H1 (cell line): ENCODE measurements around the gene TOR4A. TPM values are rescaled to one million over a fixed set of nuclear protein-coding genes. Genes with fewer than 3 reads are reported as not detected.

ENCODE experiments used
- CTCF ChIA-PET: fragments of 300-600 bp; sonication (Branson Sonifier 250); formaldehyde crosslinking; loops from one replicate; lab custom pipeline; 2021; ENCODE audit not compliant: partially characterized antibody; lab: Charles Lee
- POLR2A ChIA-PET: fragments of 300-600 bp; sonication (Branson Sonifier 250); formaldehyde crosslinking; loops from one replicate; lab custom pipeline; 2021; ENCODE audit warnings: inconsistent platforms; ENCODE audit not compliant: partially characterized antibody; lab: Charles Lee
- DNase-seq, 2 experiments: peaks; one replicate each; pipeline versions ENCODE4 v3.0.0 to v3.0.0-alpha.2; 2010 to 2022; ENCODE audit warnings: low spot score in 2 of 2, low read depth in 1 of 2, mixed read lengths in 1 of 2
- FAIRE-seq: peaks from 2 replicates; lab custom pipeline; 2011; peaks lifted over from hg19 to GRCh38; lab: Jason Lieb, UNC
- H2AFZ ChIP-seq: 2 replicates; pipeline ENCODE4 v1.8.1; 2012; ENCODE audit warnings: low read length, inconsistent platforms
- H2AK5ac ChIP-seq: 2 replicates; pipeline ENCODE4 v1.6.1; 2013; ENCODE audit warnings: low read depth, low read length
- H2BK120ac ChIP-seq: replicated peaks from 2 replicates; pipeline ENCODE3; 2013; ENCODE audit warnings: low read depth, low read length, inconsistent platforms
- H2BK12ac ChIP-seq: 2 replicates; pipeline ENCODE4 v1.6.1; 2013; ENCODE audit warnings: low read depth, low read length
- H2BK15ac ChIP-seq: 2 replicates; pipeline ENCODE4 v1.6.1; 2013; ENCODE audit warnings: low read length
- H2BK20ac ChIP-seq: 2 replicates; pipeline ENCODE4 v1.6.1; 2013; ENCODE audit warnings: low read length
- H2BK5ac ChIP-seq: 2 replicates; pipeline ENCODE4 v1.6.1; 2013; ENCODE audit warnings: low read depth, low read length
- H3K14ac ChIP-seq: 2 replicates; pipeline ENCODE4 v1.6.1; 2013; ENCODE audit warnings: inconsistent platforms; ENCODE audit not compliant: insufficient read length
- H3K18ac ChIP-seq: 2 replicates; pipeline ENCODE4 v1.6.1; 2013; ENCODE audit warnings: low read length; ENCODE audit errors: extremely low read depth
- H3K23ac ChIP-seq: 2 replicates; pipeline ENCODE4 v1.6.1; 2013; ENCODE audit warnings: inconsistent platforms; ENCODE audit not compliant: insufficient read length
- H3K23me2 ChIP-seq: 2 replicates; pipeline ENCODE4 v1.6.1; 2013; ENCODE audit warnings: low read depth, low read length
- H3K27ac ChIP-seq: 2 replicates; pipeline ENCODE4 v1.6.1; 2011; ENCODE audit warnings: low read depth, low read length, inconsistent platforms
- H3K27me3 ChIP-seq, 4 experiments: replicated peaks in 1 of 4; 1 replicate in 1 of 4; 2 replicates in 3 of 4; pipeline versions ENCODE4 v1.6.1 to v1.8.1; 2011 to 2013; ENCODE audit warnings: low read length in 3 of 4, mild to moderate bottlenecking in 3 of 4, inconsistent platforms in 2 of 4, mixed read lengths in 2 of 4, moderate library complexity in 1 of 4; ENCODE audit not compliant: control insufficient read depth in 3 of 4, insufficient read depth in 3 of 4; ENCODE audit errors: extremely low read depth in 1 of 4
- H3K36me3 ChIP-seq, 4 experiments: 2 replicates each; pipeline versions ENCODE4 v1.6.1 to v1.8.1; 2011 to 2013; ENCODE audit warnings: mild to moderate bottlenecking in 4 of 4, low read length in 3 of 4, moderate library complexity in 2 of 4, control low read depth in 1 of 4, inconsistent platforms in 1 of 4; ENCODE audit not compliant: insufficient read depth in 4 of 4, control insufficient read depth in 2 of 4
- H3K4ac ChIP-seq: replicated peaks from 2 replicates; pipeline ENCODE3; 2013; ENCODE audit warnings: low read length, low read depth, mixed read lengths, inconsistent platforms; ENCODE audit not compliant: insufficient read length
- H3K4me1 ChIP-seq, 4 experiments: replicated peaks in 1 of 4; 1 replicate in 1 of 4; 2 replicates in 3 of 4; pipeline versions ENCODE4 v1.6.1 to v1.8.1; 2011 to 2013; ENCODE audit warnings: low read length in 3 of 4, inconsistent platforms in 2 of 4, mixed read lengths in 1 of 4; ENCODE audit not compliant: insufficient read depth in 4 of 4, control insufficient read depth in 3 of 4
- H3K4me2 ChIP-seq, 2 experiments: 2 replicates each; pipeline versions ENCODE4 v1.6.1 to v1.8.1; 2011 to 2013; ENCODE audit warnings: low read depth in 2 of 2, low read length in 2 of 2, control low read depth in 1 of 2, inconsistent platforms in 1 of 2, mild to moderate bottlenecking in 1 of 2; ENCODE audit not compliant: insufficient read depth in 1 of 2
- H3K4me3 ChIP-seq, 4 experiments: fragments of 200-600, 300-600 bp in 1 of 4; sonication (generic), shearing (Covaris generic), sonication (Bioruptor Twin) in 1 of 4; 2 replicates each; pipeline versions ENCODE4 v1.5.1 to v1.8.1; 2011 to 2016; ENCODE audit warnings: low read length in 4 of 4, low read depth in 3 of 4, control low read depth in 2 of 4, inconsistent platforms in 2 of 4, mild to moderate bottlenecking in 2 of 4, mixed read lengths in 1 of 4, moderate library complexity in 1 of 4; ENCODE audit not compliant: insufficient read depth in 2 of 4; ENCODE audit errors: extremely low read depth in 1 of 4
- H3K56ac ChIP-seq: replicated peaks from 2 replicates; pipeline ENCODE3; 2013; ENCODE audit warnings: low read depth, mild to moderate bottlenecking, mixed read lengths, low read length, inconsistent platforms; ENCODE audit not compliant: insufficient read length
- H3K79me1 ChIP-seq: 2 replicates; pipeline ENCODE4 v1.6.1; 2013; ENCODE audit warnings: low read depth, low read length, control low read depth
- H3K79me2 ChIP-seq, 2 experiments: 2 replicates each; pipeline versions ENCODE4 v1.6.1 to v1.8.1; 2012 to 2013; ENCODE audit warnings: low read length in 2 of 2, mild to moderate bottlenecking in 2 of 2, inconsistent platforms in 1 of 2; ENCODE audit not compliant: insufficient read depth in 2 of 2, control insufficient read depth in 1 of 2
- H3K9ac ChIP-seq, 4 experiments: replicated peaks in 1 of 4; 1 replicate in 1 of 4; 2 replicates in 3 of 4; pipeline versions ENCODE4 v1.6.1 to v1.8.1; 2011 to 2013; ENCODE audit warnings: low read depth in 3 of 4, low read length in 3 of 4, control low read depth in 2 of 4, mild to moderate bottlenecking in 2 of 4, moderate library complexity in 2 of 4, inconsistent platforms in 1 of 4; ENCODE audit errors: extremely low read depth in 1 of 4
- H3K9me3 ChIP-seq, 2 experiments: 2 replicates each; pipeline versions ENCODE4 v1.6.1 to v1.8.1; 2012 to 2013; ENCODE audit warnings: mild to moderate bottlenecking in 2 of 2, moderate library complexity in 2 of 2, control low read depth in 1 of 2, inconsistent platforms in 1 of 2, low read depth in 1 of 2, low read length in 1 of 2, mixed read lengths in 1 of 2; ENCODE audit not compliant: insufficient read depth in 2 of 2
- H4K20me1 ChIP-seq, 2 experiments: replicated peaks in 1 of 2; 2 replicates each; pipeline versions ENCODE3 to v1.8.1; 2011 to 2013; ENCODE audit warnings: inconsistent platforms in 2 of 2, low read length in 2 of 2, mild to moderate bottlenecking in 1 of 2; ENCODE audit not compliant: insufficient read depth in 2 of 2, control insufficient read depth in 1 of 2
- H4K5ac ChIP-seq: 2 replicates; pipeline ENCODE4 v1.6.1; 2013; ENCODE audit warnings: low read length, low read depth, mixed read lengths, inconsistent platforms; ENCODE audit not compliant: insufficient read length
- H4K8ac ChIP-seq: 2 replicates; pipeline ENCODE4 v1.8.0; 2013; ENCODE audit warnings: mild to moderate bottlenecking, moderate library complexity, low read length, inconsistent platforms; ENCODE audit not compliant: insufficient read depth; ENCODE audit errors: extremely low read depth
- H4K91ac ChIP-seq: replicated peaks from 2 replicates; pipeline ENCODE3; 2013; ENCODE audit warnings: low read length, mixed read lengths, inconsistent platforms; ENCODE audit not compliant: insufficient read length
- POLR2AphosphoS5 ChIP-seq: IDR thresholded peaks from 2 replicates; pipeline ENCODE4 v1.6.1; 2011; ENCODE audit warnings: low read depth, low read length
- RAD21 ChIP-seq, 2 experiments: IDR thresholded peaks in 1 of 2; conservative IDR thresholded peaks in 1 of 2; 2 replicates each; pipeline ENCODE4 v1.6.1; 2011; ENCODE audit warnings: low read depth in 2 of 2, low read length in 2 of 2, improper control_type of control experiment in 1 of 2, inconsistent platforms in 1 of 2, mild to moderate bottlenecking in 1 of 2, moderate library complexity in 1 of 2
- WGBS, 2 experiments: shearing (Covaris generic) in 1 of 2; methylation state at CpG; one replicate each; pipeline versions ENCODE4 v1.1.6 to v1.1.7; 2013 to 2015; ENCODE audit warnings: low lambda C conversion rate in 2 of 2, mixed read lengths in 2 of 2, inconsistent platforms in 1 of 2, low coverage in 1 of 2, missing lambda C conversion rate in 1 of 2; ENCODE audit not compliant: insufficient replicate concordance in 2 of 2, insufficient coverage in 1 of 2, insufficient read length in 1 of 2; ENCODE audit errors: extremely low coverage in 1 of 2, missing lambda C conversion rate in 1 of 2; 5-methylcytosine and 5-hydroxymethylcytosine counted together
- polyA plus RNA-seq, 7 experiments: library from polyadenylated mRNA; depleted of rRNA in 3 of 7; stranded (reverse) in 5 of 7; unstranded in 2 of 7; fragments of >200 nt in 5 of 7; fragments of 200-250 nt in 2 of 7; gene quantifications; 1 replicate in 5 of 7; 2 replicates in 1 of 7; 4 replicates in 1 of 7; pipeline versions ENCODE4 v1.2.1 to v1.2.3, GENCODE V29; 2011 to 2013; ENCODE audit warnings: missing spikeins in 2 of 7, mixed read lengths in 2 of 7
- total RNA-seq: library from RNA; stranded (reverse); fragmentation: NEBNext Ultra II Directional; extraction: Animal tissue kit (Norgen Biotek cat#: 25700); gene quantifications from 2 replicates; pipeline ENCODE4 v1.2.1, GENCODE V29; 2021

TOR4A gene
- total and polyA plus RNA-seq, 2 of the 8 experiments (the other 6 are each of a cell fraction or from before 2014, with no cell fraction given) = 8.4 to 9.3 TPM

GRCh38 chr9:137273095-137273490 lies 4.4 kb upstream of the TOR4A start:
- Histone ChIP-seq H3K4ac (no peak overlapping the region), H2BK5ac (peak overlapping the region; percentile 52), H3K9me3 (no peaks in the 10 kb centered on the region), H3K27me3 (peaks cover 0 to 2% (median 0%) of the 10 kb centered on the region in 4 experiments; a peak in 1 of 7 replicates), H4K91ac (no peak overlapping the region), H2BK15ac (no peak overlapping the region), H3K56ac (no peak overlapping the region), H3K79me1 (no peaks in the 10 kb centered on the region), H3K18ac (no peak overlapping the region), H3K9ac (no peak overlapping the region), H3K4me1 (peaks cover 0 to 20% (median 12%) of the 10 kb centered on the region in 4 experiments; a peak in 6 of 7 replicates), H2AK5ac (0 out of 2 replicates have a peak overlapping the region, but pooled peaks have one; percentile 53), H3K27ac (no peak overlapping the region), H4K20me1 (peaks cover 4 to 7% of the 10 kb centered on the region in 2 experiments), H3K23me2 (peaks cover 2% of the 10 kb centered on the region; the same call in 1 of the 2 replicates), H3K23ac (no peak overlapping the region), H4K8ac (no peak overlapping the region; the same call in 1 of the 2 replicates), H2BK20ac (no peak overlapping the region), H3K4me3 (no peak overlapping the region), H2BK120ac (no peak overlapping the region), H3K79me2 (no peaks in the 10 kb centered on the region), H3K4me2 (no peak overlapping the region), H2AFZ (no peak overlapping the region), H3K14ac (no peak overlapping the region), H3K36me3 (peaks cover 0 to 15% (median 10%) of the 10 kb centered on the region in 4 experiments; a peak in 6 of 8 replicates), H2BK12ac (no peak overlapping the region), H4K5ac (no peak overlapping the region)
- TF ChIP-seq RAD21 (IDR thresholded peaks at IDR 0.05 in 1 of 2, conservative IDR thresholded peaks at IDR 0.05 in 1 of 2; ENCODE audit: low read depth in 2 of 2, low read length in 2 of 2) (no peak), POLR2AphosphoS5 (peak; percentile 25; the same call in 1 of the 2 replicates)
- FAIRE-seq (no peak), DNase-seq (no peak)
- 88% methylated on average over 13 of the region's 13 CpGs; no CpG with 5 or more reads in 1 of the 2 experiments for WGBS, 2 experiments
- POLR2A ChIA-PET = interaction anchor here (1.0 to 47.8 kb wide), 4 partner anchors 8 to 38 kb away, joined by 3 to 1462 read pairs (median 4); partner anchors contain the start of genes CYSRT1, NDOR1, NELFB and NRARP
- CTCF ChIA-PET = interaction anchor here (0.6 to 2.2 kb wide), 7 partner anchors 8 to 75 kb away, joined by 3 to 8 read pairs (median 3); no protein-coding TSS in a partner anchor
